K562 treated with DMSO at 1 percent for 12 hours (cell line): Measurements from ENCODE around the gene UHRF2. TPM values are rescaled to one million over a fixed set of nuclear protein-coding genes. Genes with fewer than 3 reads are reported as not detected.

ENCODE experiments used
- total RNA-seq: library from RNA; unstranded; fragments of 300-600 nt; gene quantifications from 2 replicates; pipeline ENCODE4 v1.2.3, GENCODE V29; 2022; ENCODE audit not compliant: insufficient read depth

The UHRF2 gene
- 5.4 and 13.1 TPM in 2 replicates for total RNA-seq

GRCh38 chr9:6412487-6413364, at the start of gene UHRF2:
TSS of gene UHRF2 (plus strand) at chr9:6413199. CDS start at chr9:6413491, 292 bp downstream.

Other genes with a start within 250 kb of the UHRF2 start
- not detected in 2 replicates for gene IL33, start 197.4 kb upstream of the UHRF2 start, total RNA-seq
- gene TPD52L3, start 84.8 kb upstream of the UHRF2 start, total RNA-seq: not detected in 2 replicates
- not detected in 2 replicates for gene GLDC, start 232.5 kb downstream of the UHRF2 start, total RNA-seq